GM21529 (cell line): ENCODE measurements around the gene ETV6.
"Not testable (repeated sequence)": the region's sequence is repeated elsewhere in the genome, so short reads cannot be mapped to it uniquely, and the experiment has no call there.

ENCODE experiments used
- ATAC-seq: cut with Tn5 transposase; IDR thresholded peaks from one replicate; pipeline ENCODE4 v1.9.1; 2021; ENCODE audit not compliant: unreplicated experiment

Gene ETV6

GRCh38 chr12:11897923-11898322 lies 248.4 kb downstream of the ETV6 start:
- no peak for ATAC-seq

- ATAC-seq: no peak
Measured at GRCh38 chr12:11901701-11902524, 252.4 kb downstream of the ETV6 start.

GRCh38 chr12:11902525-11902875 lies 253.0 kb downstream of the ETV6 start:
- ATAC-seq: no peak

- no peak for ATAC-seq
Measured at GRCh38 chr12:11904124-11904523, 254.7 kb downstream of the ETV6 start.

- no peak for ATAC-seq
Measured at GRCh38 chr12:11905534-11905933, 256.1 kb downstream of the ETV6 start.

- ATAC-seq: no peak
Measured at GRCh38 chr12:11906286-11906935, 256.9 kb downstream of the ETV6 start.

- ATAC-seq: no peak
Measured at GRCh38 chr12:11907625-11908024, 258.2 kb downstream of the ETV6 start.

- not testable (repeated sequence) for ATAC-seq
Measured at GRCh38 chr12:11909406-11909805, 259.9 kb downstream of the ETV6 start.

GRCh38 chr12:11916113-11916512 lies 266.6 kb downstream of the ETV6 start:
- no peak for ATAC-seq

GRCh38 chr12:11916771-11917170 lies 267.3 kb downstream of the ETV6 start:
- ATAC-seq: no peak

- ATAC-seq: no peak
Measured at GRCh38 chr12:11917501-11917900, 268.0 kb downstream of the ETV6 start.

GRCh38 chr12:11920231-11920630 lies 270.8 kb downstream of the ETV6 start:
- ATAC-seq: no peak

GRCh38 chr12:11922361-11922760 lies 272.9 kb downstream of the ETV6 start:
- no peak for ATAC-seq

GRCh38 chr12:11923067-11923466 lies 273.6 kb downstream of the ETV6 start:
- ATAC-seq: no peak

GRCh38 chr12:11927286-11927935 lies 277.9 kb downstream of the ETV6 start:
- no peak for ATAC-seq

- no peak for ATAC-seq
Measured at GRCh38 chr12:11929714-11930113, 280.2 kb downstream of the ETV6 start.

GRCh38 chr12:11939223-11939622 lies 289.7 kb downstream of the ETV6 start:
- ATAC-seq: no peak

GRCh38 chr12:11941606-11942337 lies 292.3 kb downstream of the ETV6 start:
- ATAC-seq: no peak

GRCh38 chr12:11943919-11944700 lies 294.6 kb downstream of the ETV6 start:
- ATAC-seq: no peak
